Loucy (cell line): ENCODE measurements around the gene GNGT1.

Experiments
- H2AFZ ChIP-seq: fragments of 200-600 bp; sonication (generic); 2 replicates; pipeline ENCODE4 v1.6.0; 2016; ENCODE audit warnings: antibody characterized with exemption, mild to moderate bottlenecking, low read length, moderate library complexity
- H3F3A ChIP-seq: fragments of 200-600 bp; 2 replicates; pipeline ENCODE4 v1.6.0; 2016; ENCODE audit warnings: antibody characterized with exemption, low read depth, mild to moderate bottlenecking
- H3K27me3 ChIP-seq: fragments of 200-600 bp; sonication (generic); 2 replicates; pipeline ENCODE4 v1.6.1; 2014; ENCODE audit warnings: low read length, mild to moderate bottlenecking; ENCODE audit not compliant: insufficient read depth, poor library complexity, severe bottlenecking
- H3K36me3 ChIP-seq: fragments of 200-600 bp; sonication (generic); 2 replicates; pipeline ENCODE4 v1.6.1; 2016; ENCODE audit warnings: low read length; ENCODE audit not compliant: insufficient read depth
- H3K4me1 ChIP-seq: fragments of 200-600 bp; sonication (generic); 2 replicates; pipeline ENCODE4 v1.5.1; 2014; ENCODE audit warnings: low read length, mild to moderate bottlenecking; ENCODE audit not compliant: insufficient read depth, poor library complexity, severe bottlenecking
- H3K4me2 ChIP-seq: fragments of 200-600 bp; sonication (generic); 2 replicates; pipeline ENCODE4 v1.6.0; 2014; ENCODE audit warnings: antibody characterized with exemption, low read length, low read depth, mild to moderate bottlenecking; ENCODE audit not compliant: poor library complexity, severe bottlenecking
- H3K4me3 ChIP-seq: fragments of 200-600 bp; sonication (generic); 2 replicates; pipeline ENCODE4 v1.5.1; 2014; ENCODE audit warnings: low read length, mild to moderate bottlenecking, mixed read lengths; ENCODE audit not compliant: poor library complexity, severe bottlenecking
- H3K79me2 ChIP-seq: fragments of 200-600 bp; sonication (generic); 2 replicates; pipeline ENCODE4 v1.6.1; 2014; ENCODE audit warnings: low read length; ENCODE audit not compliant: insufficient read depth
- H3K9ac ChIP-seq: fragments of 200-600 bp; sonication (generic); 2 replicates; pipeline ENCODE4 v1.6.0; 2014; ENCODE audit warnings: mild to moderate bottlenecking, low read depth, low read length, moderate library complexity; ENCODE audit not compliant: poor library complexity, severe bottlenecking
- H3K9me2 ChIP-seq: fragments of 200-600 bp; sonication (generic); replicated peaks from 2 replicates; pipeline ENCODE4 v1.6.1; 2016; ENCODE audit warnings: low read depth, low read length, mixed read lengths
- H3K9me3 ChIP-seq: fragments of 200-600 bp; sonication (generic); 2 replicates; pipeline ENCODE4 v1.6.1; 2014; ENCODE audit warnings: mild to moderate bottlenecking, antibody characterized with exemption, low read length, low read depth; ENCODE audit not compliant: insufficient read depth
- H4K20me1 ChIP-seq: fragments of 200-600 bp; sonication (generic); 2 replicates; pipeline ENCODE4 v1.6.0; 2014; ENCODE audit warnings: antibody characterized with exemption, low read length, mild to moderate bottlenecking; ENCODE audit not compliant: insufficient read depth, poor library complexity, severe bottlenecking
- CTCF ChIP-seq: fragments of 200-600 bp; sonication (generic); conservative IDR thresholded peaks from 2 replicates; pipeline ENCODE4 v1.5.1; 2014; ENCODE audit warnings: mild to moderate bottlenecking, antibody characterized with exemption, low read length
- EZH2phosphoT487 ChIP-seq: fragments of 200-600 bp; IDR thresholded peaks from 2 replicates; pipeline ENCODE4 v1.6.1; 2018; ENCODE audit warnings: antibody characterized with exemption, mild to moderate bottlenecking, moderate library complexity, borderline replicate concordance

GNGT1 gene

GRCh38 chr7:93882468-93882867 is 23.9 kb upstream of the GNGT1 start:
- no peaks in the 10 kb centered on the region for H4K20me1 ChIP-seq
- no peak overlapping the region for H2AFZ ChIP-seq
- no peaks in the 10 kb centered on the region for H3K9me3 ChIP-seq
- no peaks in the 10 kb centered on the region for H3K9me2 ChIP-seq
- H3K4me1 ChIP-seq: no peaks in the 10 kb centered on the region
- no peaks in the 10 kb centered on the region for H3K36me3 ChIP-seq
- no peak overlapping the region for H3K4me2 ChIP-seq
- no peak for TF ChIP-seq CTCF
- TF ChIP-seq EZH2phosphoT487: no peak
- H3K9ac ChIP-seq: no peak overlapping the region
- no peaks in the 10 kb centered on the region for H3K27me3 ChIP-seq
- no peaks in the 10 kb centered on the region for H3K79me2 ChIP-seq
- no peaks in the 10 kb centered on the region for H3F3A ChIP-seq
- H3K4me3 ChIP-seq: no peak overlapping the region

- TF ChIP-seq CTCF (no peak), EZH2phosphoT487 (no peak)
- no peak overlapping the region for H3K4me3 ChIP-seq
Measured at GRCh38 chr7:93883078-93883916, 23.1 kb upstream of the GNGT1 start.

GRCh38 chr7:93883917-93884345 is 22.4 kb upstream of the GNGT1 start:
- TF ChIP-seq CTCF: no peak
- TF ChIP-seq EZH2phosphoT487: no peak
- Histone ChIP-seq H2AFZ (no peak overlapping the region), H3K4me1 (no peaks in the 10 kb centered on the region), H3K9me3 (no peaks in the 10 kb centered on the region), H4K20me1 (no peaks in the 10 kb centered on the region), H3K27me3 (no peaks in the 10 kb centered on the region), H3K9me2 (no peaks in the 10 kb centered on the region), H3K36me3 (no peaks in the 10 kb centered on the region), H3K79me2 (no peaks in the 10 kb centered on the region), H3K9ac (no peak overlapping the region), H3F3A (no peaks in the 10 kb centered on the region), H3K4me2 (no peak overlapping the region), H3K4me3 (no peak overlapping the region)

More at GRCh38 chr7:93883078-93883916, 23.1 kb upstream of the GNGT1 start:
- no peaks in the 10 kb centered on the region for H3K36me3 ChIP-seq
- no peak overlapping the region for H2AFZ ChIP-seq
- H3K9me3 ChIP-seq: no peaks in the 10 kb centered on the region
- H4K20me1 ChIP-seq: no peaks in the 10 kb centered on the region
- no peaks in the 10 kb centered on the region for H3K4me1 ChIP-seq
- H3K9me2 ChIP-seq: no peaks in the 10 kb centered on the region
- no peaks in the 10 kb centered on the region for H3K27me3 ChIP-seq
- H3K9ac ChIP-seq: no peak overlapping the region
- no peaks in the 10 kb centered on the region for H3F3A ChIP-seq
- no peak overlapping the region for H3K4me2 ChIP-seq
- no peaks in the 10 kb centered on the region for H3K79me2 ChIP-seq
